Measurements from ENCODE around the gene SLC39A11. TPM values are rescaled to one million over a fixed set of nuclear protein-coding genes. Genes with fewer than 3 reads are reported as not detected.

SLC39A11 gene
- total and polyA plus RNA-seq, 2 of the 13 experiments (the other 11 are each of a cell fraction or from before 2014, with no cell fraction given): 17.2 to 31.5 TPM

GRCh38 chr17:72754513-72754912 is 338.0 kb downstream of the SLC39A11 start:
- Histone ChIP-seq H3K27me3 (ENCODE audit: control insufficient read depth in 1 of 2, insufficient read depth in 2 of 2, low read length in 2 of 2) (no peaks in the 10 kb centered on the region), H3K9ac (ENCODE audit: insufficient read depth, low read depth, low read length) (no peak overlapping the region), H3K4me2 (ENCODE audit: low read depth, low read length) (no peak overlapping the region), H3K79me2 (ENCODE audit: insufficient read depth, low read length) (no peaks in the 10 kb centered on the region), H2AFZ (ENCODE audit: low read length) (no peak overlapping the region), H3K9me3 (ENCODE audit: low read length) (no peaks in the 10 kb centered on the region), H3K4me1 (ENCODE audit: insufficient read depth, low read length) (peaks cover 7% of the 10 kb centered on the region), H3K4me3 (replicated peaks in 1 of 3; ENCODE audit: insufficient read depth in 1 of 3, low read depth in 2 of 3, low read length in 3 of 3) (no peak overlapping the region), H4K20me1 (ENCODE audit: insufficient read depth, low read length) (no peaks in the 10 kb centered on the region), H3K36me3 (replicated peaks in 1 of 2; ENCODE audit: control insufficient read depth in 1 of 2, insufficient read depth in 2 of 2, low read length in 2 of 2) (no peaks in the 10 kb centered on the region), H3K27ac (ENCODE audit: extremely low read length, insufficient read depth, low read length) (no peak overlapping the region)
- no peak for FAIRE-seq
- POLR2A ChIA-PET: no interaction called here
- no peak for ATAC-seq
- BruUV-seq (replicated peaks): no TSS peak
- CTCF ChIA-PET (ENCODE audit: low intra/inter-chr PET ratio, low total read pairs): no interaction called here
- TF ChIP-seq ARNTL (CRISPR knock-in tag; IDR thresholded peaks at IDR 0.05): no peak
- no peak for TF ChIP-seq ZSCAN12 (CRISPR knock-in tag; IDR thresholded peaks at IDR 0.05)
- TF ChIP-seq ZNF362 (CRISPR knock-in tag; IDR thresholded peaks at IDR 0.05; ENCODE audit: borderline replicate concordance): no peak
- no peak for TF ChIP-seq CHD2 (IDR thresholded peaks at IDR 0.05; ENCODE audit: low read depth, low read length)
- TF ChIP-seq ZNF546 (CRISPR knock-in tag; conservative IDR thresholded peaks at IDR 0.05): no peak
- TF ChIP-seq ZNF367 (CRISPR knock-in tag; IDR thresholded peaks at IDR 0.05; ENCODE audit: borderline replicate concordance): no peak
- TF ChIP-seq MEIS1 (CRISPR knock-in tag; IDR thresholded peaks at IDR 0.05; ENCODE audit: borderline replicate concordance): no peak
- no peak for DNase-seq (ENCODE audit: low spot score)
- intact Hi-C loops (cut with micrococcal nuclease; ENCODE audit: unreplicated experiment): no loop called here
- 92% methylated on average over 6 of the region's 6 CpGs for WGBS (ENCODE audit: low lambda C conversion rate)
- in situ Hi-C loops (cut with HindIII; ENCODE audit: extremely low pct_ligation_motif_present, low pct_unique_long_range_greater_than_20kb): no loop called here

GRCh38 chr17:72751746-72752145 is 340.7 kb downstream of the SLC39A11 start:
- Histone ChIP-seq H3K27me3 (ENCODE audit: control insufficient read depth in 1 of 2, insufficient read depth in 2 of 2, low read length in 2 of 2) (no peaks in the 10 kb centered on the region), H3K36me3 (replicated peaks in 1 of 2; ENCODE audit: control insufficient read depth in 1 of 2, insufficient read depth in 2 of 2, low read length in 2 of 2) (no peaks in the 10 kb centered on the region), H3K4me3 (replicated peaks in 1 of 3; ENCODE audit: insufficient read depth in 1 of 3, low read depth in 2 of 3, low read length in 3 of 3) (no peak overlapping the region), H3K27ac (ENCODE audit: extremely low read length, insufficient read depth, low read length) (no peak overlapping the region), H4K20me1 (ENCODE audit: insufficient read depth, low read length) (no peaks in the 10 kb centered on the region), H2AFZ (ENCODE audit: low read length) (no peak overlapping the region), H3K79me2 (ENCODE audit: insufficient read depth, low read length) (no peaks in the 10 kb centered on the region), H3K9ac (ENCODE audit: insufficient read depth, low read depth, low read length) (no peak overlapping the region), H3K4me2 (ENCODE audit: low read depth, low read length) (no peak overlapping the region), H3K9me3 (ENCODE audit: low read length) (no peaks in the 10 kb centered on the region), H3K4me1 (ENCODE audit: insufficient read depth, low read length) (peaks cover 19% of the 10 kb centered on the region)
- WGBS (ENCODE audit: low lambda C conversion rate): 79% methylated on average over 5 of the region's 5 CpGs
- no TSS peak for BruUV-seq (replicated peaks)
- no peak for FAIRE-seq
- ChIA-PET CTCF (ENCODE audit: low intra/inter-chr PET ratio, low total read pairs) (no interaction called here), POLR2A (no interaction called here)
- intact Hi-C loops (cut with micrococcal nuclease; ENCODE audit: unreplicated experiment) (no loop called here), in situ Hi-C loops (cut with HindIII; ENCODE audit: extremely low pct_ligation_motif_present, low pct_unique_long_range_greater_than_20kb) (no loop called here)
- ATAC-seq: no peak
- TF ChIP-seq MED8 (CRISPR knock-in tag; IDR thresholded peaks at IDR 0.05; ENCODE audit: insufficient replicate concordance): no peak
- no peak for TF ChIP-seq ATF5 (CRISPR knock-in tag; IDR thresholded peaks at IDR 0.05; ENCODE audit: low read depth)
- no peak for TF ChIP-seq ZNF234 (CRISPR knock-in tag; conservative IDR thresholded peaks at IDR 0.05)
- no peak for TF ChIP-seq KDM2A (CRISPR knock-in tag; IDR thresholded peaks at IDR 0.05; ENCODE audit: borderline replicate concordance, low read depth)
- TF ChIP-seq ZKSCAN5 (CRISPR knock-in tag; IDR thresholded peaks at IDR 0.05): no peak
- TF ChIP-seq MTF1 (CRISPR knock-in tag; IDR thresholded peaks at IDR 0.05): no peak
- no peak for TF ChIP-seq HOMEZ (CRISPR knock-in tag; IDR thresholded peaks at IDR 0.05; ENCODE audit: low read depth)
- TF ChIP-seq TBX3 (IDR thresholded peaks at IDR 0.05; ENCODE audit: borderline replicate concordance): no peak
- TF ChIP-seq ZNF557 (CRISPR knock-in tag; IDR thresholded peaks at IDR 0.05): no peak
- TF ChIP-seq HMG20A (CRISPR knock-in tag; IDR thresholded peaks at IDR 0.05; ENCODE audit: borderline replicate concordance): no peak
- TF ChIP-seq ZBTB7A (CRISPR knock-in tag; IDR thresholded peaks at IDR 0.05): no peak
- no peak for TF ChIP-seq ARNTL (CRISPR knock-in tag; IDR thresholded peaks at IDR 0.05)
- DNase-seq (ENCODE audit: low spot score): no peak

Data from HepG2 (cell line).